DMS53 treated with DMSO at 0.1 percent for 48 hours (cell line): Measurements from ENCODE around the gene KAT8.

Experiments used
- DNase-seq: peaks from one replicate; lab custom pipeline; 2025; ENCODE audit not compliant: unreplicated experiment; lab: John Stamatoyannopoulos, UW

KAT8 gene

DNA sequence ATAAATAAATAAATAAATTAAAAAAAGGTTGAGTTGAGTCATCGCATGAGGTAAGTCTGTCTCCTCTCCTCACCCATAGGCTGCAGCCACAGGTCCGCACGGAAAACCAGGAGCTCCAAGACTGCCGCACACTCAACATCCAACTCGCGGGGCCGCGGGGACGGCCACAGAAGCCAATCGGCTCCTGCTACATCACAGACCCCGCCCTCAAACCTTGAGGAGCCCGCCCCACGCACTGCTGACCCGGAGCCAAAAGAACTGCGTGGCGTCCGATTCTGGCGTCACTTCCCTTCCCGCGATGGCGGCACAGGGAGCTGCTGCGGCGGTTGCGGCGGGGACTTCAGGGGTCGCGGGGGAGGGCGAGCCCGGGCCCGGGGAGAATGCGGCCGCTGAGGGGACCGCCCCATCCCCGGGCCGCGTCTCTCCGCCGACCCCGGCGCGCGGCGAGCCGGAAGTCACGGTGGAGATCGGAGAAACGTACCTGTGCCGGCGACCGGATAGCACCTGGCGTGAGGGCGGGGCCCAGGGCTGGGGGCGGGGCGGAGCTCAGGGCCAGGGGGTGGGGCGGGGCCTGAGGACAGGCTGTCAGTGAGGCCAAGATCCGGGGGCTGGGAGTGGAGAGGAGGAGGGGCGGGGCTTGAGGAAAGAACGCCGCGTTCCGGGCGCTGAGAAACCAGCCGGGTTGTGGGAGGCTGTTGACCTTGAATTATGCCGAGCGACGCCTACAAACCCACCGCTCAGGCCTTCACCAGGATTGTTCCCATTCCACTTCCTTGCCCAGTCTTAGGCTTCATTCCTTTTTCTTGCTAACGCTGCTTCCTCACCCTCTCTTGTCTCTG, at the start of gene KAT8:
Gene KAT8 (plus strand): TSS at position 281 of the 839 bp plus-strand sequence. CDS start 18 bp downstream, at position 299.
- DNase-seq, result peak; percentile 86

DNA sequence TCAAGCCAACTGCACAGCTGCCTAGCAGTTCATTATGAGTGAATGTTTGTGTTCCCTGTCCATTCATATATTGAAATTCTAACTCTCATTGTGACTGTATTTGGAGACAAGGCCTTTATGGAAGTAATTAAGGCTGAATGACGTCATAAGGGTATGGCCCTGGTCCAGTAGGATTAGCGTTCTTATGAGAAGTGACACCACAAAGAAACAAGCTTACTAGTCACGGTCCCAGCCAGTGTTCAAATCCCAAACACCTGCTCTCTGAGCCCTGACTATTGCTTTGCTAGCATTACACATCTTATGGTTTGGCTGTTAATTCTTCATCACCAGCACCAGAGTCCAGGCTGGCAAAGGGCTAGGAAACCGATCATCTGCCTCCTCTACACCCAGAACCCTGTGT, 45.6 kb upstream of the KAT8 start:
- DNase-seq, result no peak

DNA sequence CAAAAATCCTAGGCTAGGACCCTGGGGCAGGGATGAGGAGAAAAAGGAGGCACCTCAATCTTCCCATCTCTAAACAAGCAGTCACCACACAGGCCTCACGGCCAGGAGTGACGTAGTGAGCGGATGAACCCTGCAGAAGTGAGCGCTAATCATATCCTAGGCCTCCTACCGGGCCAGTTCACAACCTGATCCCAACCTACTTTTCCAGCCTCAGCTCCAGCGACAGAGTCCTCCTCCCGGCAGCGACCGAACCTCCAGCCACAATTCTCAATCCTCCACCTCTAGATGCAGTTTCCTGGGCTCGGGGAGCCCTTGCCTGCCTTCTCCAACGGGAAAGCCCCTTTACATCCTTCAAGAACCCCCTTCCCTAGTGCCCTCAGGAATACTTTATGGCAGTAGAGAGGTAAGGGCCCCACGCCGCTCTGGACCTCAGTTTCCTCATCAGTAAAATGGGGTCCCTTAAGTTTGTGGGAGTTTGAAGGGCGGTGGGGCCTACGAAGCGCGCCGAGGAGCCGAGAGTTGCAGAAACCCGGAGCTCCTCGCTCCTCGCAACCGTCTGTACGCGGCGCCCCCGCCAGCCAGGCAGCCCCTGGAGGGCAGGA, 44.8 kb upstream of the KAT8 start:
- no peak for DNase-seq

DNA sequence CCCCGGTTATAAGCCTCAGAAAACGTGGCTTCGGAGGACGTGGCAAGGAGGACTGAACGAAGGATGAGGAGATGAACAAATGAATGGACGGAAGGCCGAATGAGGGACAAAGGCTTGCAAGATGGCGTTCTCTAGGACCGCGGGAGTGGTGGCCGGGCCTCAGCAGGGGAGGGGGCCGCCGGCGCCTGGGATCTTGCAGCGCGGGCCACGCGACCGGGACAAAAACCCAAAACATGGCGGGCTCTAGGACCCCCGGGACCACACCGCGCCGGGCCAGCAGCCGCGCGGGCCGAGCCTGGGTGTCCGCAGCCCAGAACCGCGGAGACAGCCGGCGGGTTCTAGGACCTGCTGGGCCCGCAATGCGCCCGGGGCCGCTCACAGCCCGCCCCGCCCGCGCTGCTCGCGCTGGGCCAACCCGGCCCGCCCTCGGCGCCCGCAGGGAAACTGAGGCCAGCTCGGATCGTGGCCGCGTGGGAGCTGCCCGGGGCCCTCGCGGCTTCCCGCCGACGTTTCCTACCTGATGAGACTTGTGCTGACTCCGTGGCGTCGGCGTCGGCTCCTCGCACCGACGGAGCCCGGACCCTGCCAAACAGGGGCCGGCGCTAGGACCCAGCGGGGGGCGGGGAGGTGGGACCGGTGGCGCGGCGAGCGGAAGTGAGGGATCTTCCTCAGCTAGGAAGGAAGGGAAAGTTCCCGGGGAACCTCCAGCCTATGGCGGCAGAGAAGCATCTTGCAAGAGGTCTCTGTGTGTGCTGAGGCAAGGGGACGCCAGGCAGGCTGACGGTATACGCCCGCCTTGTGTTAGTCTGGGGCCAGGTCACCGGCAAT, 44.1 kb upstream of the KAT8 start:
- DNase-seq, result peak; percentile 45

- DNase-seq, result peak; percentile 97
Observed at GRCh38 chr16:31073970-31074813, 43.3 kb upstream of the KAT8 start, which contains the start of the genes ZNF646 and ZNF668. ZNF646 (plus strand) TSS chr16:31074422; CDS start chr16:31076325, 1,903 bp downstream. ZNF668 (minus strand) TSS chr16:31074240; CDS start chr16:31064459, 9,781 bp downstream.

DNA sequence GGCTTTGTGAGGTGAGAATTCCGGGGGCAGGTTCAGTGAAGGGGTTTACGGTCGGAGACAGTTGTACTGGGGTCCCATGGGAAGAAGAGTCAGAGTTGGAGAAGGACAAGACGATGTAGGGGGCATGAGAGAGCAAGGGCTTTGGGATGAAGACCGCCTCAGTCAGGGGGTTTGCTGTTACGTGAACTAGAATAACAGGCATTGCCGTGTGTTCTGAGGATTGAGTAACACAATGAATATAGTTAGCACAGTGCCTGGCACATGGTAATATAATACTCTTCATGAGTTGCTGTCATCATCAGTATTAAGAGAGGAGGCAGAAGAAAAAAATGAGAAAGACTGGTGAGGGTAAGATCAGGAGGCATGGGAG, 42.7 kb upstream of the KAT8 start:
- DNase-seq, result no peak

DNA sequence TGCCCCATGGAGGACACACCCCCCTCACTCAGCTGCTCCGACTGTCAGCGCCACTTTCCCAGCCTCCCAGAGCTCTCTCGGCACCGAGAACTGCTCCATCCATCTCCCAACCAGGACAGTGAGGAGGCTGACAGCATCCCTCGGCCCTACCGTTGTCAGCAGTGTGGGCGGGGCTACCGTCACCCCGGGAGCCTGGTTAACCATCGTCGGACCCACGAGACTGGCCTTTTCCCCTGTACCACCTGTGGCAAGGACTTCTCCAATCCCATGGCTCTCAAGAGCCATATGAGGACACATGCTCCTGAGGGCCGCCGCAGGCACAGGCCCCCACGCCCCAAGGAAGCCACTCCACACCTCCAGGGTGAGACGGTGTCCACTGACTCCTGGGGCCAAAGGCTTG, 41.1 kb upstream of the KAT8 start:
- DNase-seq, result no peak

- no peak for DNase-seq
Observed at GRCh38 chr16:31077024-31077423, 40.4 kb upstream of the KAT8 start.

- DNase-seq, result no peak
Observed at GRCh38 chr16:31077592-31078396, 39.7 kb upstream of the KAT8 start.

GRCh38 chr16:31078597-31079341, 38.7 kb upstream of the KAT8 start:
- no peak for DNase-seq

- DNase-seq, result no peak
Observed at GRCh38 chr16:31079342-31079944, 38.0 kb upstream of the KAT8 start.

DNA sequence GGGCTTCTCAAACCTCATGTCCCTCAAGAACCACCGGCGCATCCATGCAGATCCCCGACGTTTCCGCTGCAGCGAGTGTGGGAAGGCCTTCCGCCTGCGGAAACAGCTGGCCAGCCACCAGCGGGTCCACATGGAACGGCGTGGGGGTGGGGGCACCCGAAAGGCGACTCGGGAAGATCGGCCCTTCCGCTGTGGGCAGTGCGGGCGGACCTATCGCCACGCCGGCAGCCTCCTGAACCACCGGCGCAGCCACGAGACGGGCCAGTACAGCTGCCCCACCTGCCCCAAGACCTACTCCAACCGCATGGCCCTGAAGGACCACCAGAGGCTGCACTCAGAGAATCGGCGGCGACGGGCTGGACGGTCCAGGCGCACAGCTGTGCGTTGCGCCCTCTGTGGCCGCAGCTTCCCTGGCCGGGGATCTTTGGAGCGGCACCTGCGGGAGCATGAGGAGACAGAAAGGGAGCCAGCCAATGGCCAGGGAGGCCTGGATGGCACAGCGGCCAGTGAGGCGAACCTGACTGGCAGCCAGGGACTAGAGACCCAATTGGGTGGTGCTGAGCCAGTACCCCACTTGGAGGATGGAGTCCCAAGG, 37.3 kb upstream of the KAT8 start:
- DNase-seq, result no peak

GRCh38 chr16:31080756-31081419, 36.6 kb upstream of the KAT8 start:
- no peak for DNase-seq

DNA sequence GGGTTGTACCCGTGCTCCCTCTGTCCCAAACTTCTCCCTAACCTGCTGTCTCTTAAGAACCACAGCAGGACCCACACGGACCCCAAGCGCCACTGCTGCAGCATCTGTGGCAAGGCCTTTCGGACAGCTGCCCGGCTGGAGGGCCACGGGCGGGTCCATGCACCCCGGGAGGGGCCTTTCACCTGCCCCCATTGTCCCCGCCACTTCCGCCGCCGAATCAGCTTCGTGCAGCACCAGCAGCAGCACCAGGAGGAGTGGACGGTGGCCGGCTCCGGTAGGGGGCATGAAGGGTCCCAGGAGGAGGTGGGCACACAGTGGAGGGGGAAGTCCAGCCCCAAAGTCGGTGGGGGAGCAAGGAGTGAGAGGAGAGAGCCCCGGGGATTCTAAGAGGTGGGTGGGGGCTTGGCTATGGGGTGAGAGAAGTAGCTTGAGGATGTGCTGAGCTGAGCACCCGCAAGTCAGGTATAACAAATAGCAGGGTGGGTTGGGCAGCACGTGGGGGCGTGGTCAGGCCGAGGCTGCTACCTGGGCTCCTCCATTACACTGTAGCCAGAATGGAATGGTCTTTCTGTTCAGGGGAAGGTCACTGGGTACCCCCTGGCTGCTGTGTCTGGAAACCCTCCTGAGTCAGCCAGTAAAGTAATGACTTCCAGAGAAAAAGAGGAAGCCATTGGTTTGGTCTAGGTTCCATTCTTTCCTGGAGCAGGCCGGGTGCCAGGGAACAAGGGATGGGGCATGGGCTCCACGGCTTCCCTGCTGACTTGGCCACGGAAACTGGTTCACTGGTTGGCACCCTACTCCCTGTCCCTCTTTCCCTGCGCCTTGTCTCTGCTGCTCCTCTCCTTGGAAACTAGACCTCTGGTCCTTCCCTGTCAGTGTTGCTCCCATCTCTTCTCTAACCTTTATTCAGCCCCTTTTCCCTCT, 35.8 kb upstream of the KAT8 start:
- no peak for DNase-seq

DNA sequence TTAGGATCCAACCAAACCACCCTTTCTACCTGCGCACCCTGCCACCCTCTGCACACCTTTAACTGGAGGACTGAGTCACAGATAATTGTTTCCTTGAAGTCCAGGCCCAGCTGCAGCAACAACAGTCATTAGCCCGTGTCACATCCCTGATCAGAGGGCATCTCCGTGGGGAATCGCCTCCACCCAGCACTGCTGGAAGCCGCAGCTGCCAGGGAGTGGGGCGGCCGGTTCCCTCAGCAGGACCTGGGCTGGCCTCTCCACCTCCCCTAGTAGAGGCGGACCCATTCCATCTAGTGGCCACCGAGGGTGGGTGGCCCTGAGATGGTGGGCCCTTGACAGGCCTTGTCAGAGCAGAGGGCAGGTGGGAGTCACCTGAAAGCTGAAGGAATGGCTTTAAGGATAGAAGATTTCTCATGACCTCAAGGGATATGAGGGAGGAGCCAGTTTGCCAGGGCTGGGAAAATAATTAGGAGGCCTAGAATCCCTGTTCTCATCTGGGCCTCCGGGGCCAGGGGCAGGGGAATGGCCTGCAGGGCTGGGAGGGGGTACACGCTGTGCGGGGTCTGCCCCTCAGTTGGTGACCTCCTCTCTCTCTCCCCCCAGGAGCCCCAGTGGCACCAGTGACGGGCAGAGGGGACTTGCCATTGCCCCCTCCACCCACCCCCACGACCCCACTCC, 35.0 kb upstream of the KAT8 start:
- no peak for DNase-seq

GRCh38 chr16:31083081-31083480, 34.4 kb upstream of the KAT8 start:
- no peak for DNase-seq
